NCI-H1092 treated with DMSO at 0.1 percent for 48 hours (cell line): ENCODE measurements around the gene GGNBP2.
"Not testable (repeated sequence)": the region's sequence is repeated elsewhere in the genome, so short reads cannot be mapped to it uniquely, and the experiment has no call there.

ENCODE experiments used
- DNase-seq: peaks from one replicate; lab custom pipeline; 2025; lab: John Stamatoyannopoulos, UW

Gene GGNBP2, protein sequence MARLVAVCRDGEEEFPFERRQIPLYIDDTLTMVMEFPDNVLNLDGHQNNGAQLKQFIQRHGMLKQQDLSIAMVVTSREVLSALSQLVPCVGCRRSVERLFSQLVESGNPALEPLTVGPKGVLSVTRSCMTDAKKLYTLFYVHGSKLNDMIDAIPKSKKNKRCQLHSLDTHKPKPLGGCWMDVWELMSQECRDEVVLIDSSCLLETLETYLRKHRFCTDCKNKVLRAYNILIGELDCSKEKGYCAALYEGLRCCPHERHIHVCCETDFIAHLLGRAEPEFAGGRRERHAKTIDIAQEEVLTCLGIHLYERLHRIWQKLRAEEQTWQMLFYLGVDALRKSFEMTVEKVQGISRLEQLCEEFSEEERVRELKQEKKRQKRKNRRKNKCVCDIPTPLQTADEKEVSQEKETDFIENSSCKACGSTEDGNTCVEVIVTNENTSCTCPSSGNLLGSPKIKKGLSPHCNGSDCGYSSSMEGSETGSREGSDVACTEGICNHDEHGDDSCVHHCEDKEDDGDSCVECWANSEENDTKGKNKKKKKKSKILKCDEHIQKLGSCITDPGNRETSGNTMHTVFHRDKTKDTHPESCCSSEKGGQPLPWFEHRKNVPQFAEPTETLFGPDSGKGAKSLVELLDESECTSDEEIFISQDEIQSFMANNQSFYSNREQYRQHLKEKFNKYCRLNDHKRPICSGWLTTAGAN

DNA sequence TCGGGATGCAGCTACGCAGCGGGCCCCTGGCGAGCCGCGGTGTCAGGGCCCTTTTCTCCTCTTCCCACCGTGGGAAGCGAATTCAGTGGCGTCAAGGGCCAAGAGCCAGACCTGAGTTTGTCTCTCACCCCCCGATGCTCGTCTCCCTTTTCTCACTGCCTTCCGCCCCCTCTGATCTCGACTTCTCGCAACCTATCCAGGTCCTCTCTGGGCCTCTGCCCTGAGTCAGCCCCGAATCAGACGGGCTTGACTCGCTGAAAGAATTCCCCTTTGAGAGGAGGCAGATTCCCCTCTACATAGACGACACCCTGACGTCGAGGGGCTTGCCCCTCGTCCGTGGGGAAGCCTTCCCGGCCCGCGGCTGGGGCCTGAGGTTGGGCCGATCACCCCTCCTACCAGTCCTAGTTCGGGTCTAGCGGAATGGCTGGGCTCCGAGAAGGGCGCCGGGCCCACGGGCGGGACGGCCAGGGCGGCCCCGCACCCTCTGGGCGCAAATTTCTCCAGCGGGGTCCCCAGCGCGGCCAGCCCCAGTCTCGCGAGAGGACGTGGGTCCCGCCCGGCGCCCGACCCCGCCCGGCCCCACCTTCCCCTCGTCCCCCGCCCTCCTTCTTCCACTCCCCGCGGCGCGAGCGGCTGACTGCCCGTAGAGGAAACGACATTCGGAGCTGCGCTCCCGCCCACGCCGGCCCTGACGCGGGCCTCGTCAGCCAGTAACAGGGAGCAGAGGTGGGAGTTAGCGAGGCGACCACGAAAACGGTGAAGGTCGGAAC lies at the start of gene GGNBP2:
Gene GGNBP2, plus strand, starts transcription at position 613 of the 770 bp plus-strand sequence. CDS start 806 bp downstream, outside the sequence.
- DNase-seq, result peak; percentile 92

DNA sequence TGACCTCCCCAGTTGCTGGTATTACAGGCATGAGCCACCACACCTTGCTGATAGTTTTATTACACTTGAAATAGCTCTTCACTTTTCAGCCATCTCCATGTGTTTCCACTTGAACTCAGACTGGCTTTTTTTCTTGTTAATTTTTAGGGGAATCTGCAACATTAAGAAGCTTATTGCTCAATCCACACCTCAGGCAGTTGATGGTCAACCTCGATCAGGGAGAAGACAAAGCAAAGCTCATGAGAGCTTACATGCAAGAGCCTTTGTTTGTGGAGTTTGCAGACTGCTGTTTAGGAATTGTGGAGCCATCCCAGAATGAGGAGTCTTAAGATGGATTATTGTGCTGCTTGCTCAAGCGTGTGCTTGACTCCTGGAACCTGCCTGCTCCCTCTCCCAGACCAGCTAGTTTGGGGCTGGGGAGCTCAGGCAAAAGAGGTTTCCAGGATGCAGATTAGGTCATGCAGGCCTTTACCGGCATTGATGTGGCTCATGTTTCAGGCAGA lies 49.6 kb upstream of the GGNBP2 start:
- no peak for DNase-seq

DNA sequence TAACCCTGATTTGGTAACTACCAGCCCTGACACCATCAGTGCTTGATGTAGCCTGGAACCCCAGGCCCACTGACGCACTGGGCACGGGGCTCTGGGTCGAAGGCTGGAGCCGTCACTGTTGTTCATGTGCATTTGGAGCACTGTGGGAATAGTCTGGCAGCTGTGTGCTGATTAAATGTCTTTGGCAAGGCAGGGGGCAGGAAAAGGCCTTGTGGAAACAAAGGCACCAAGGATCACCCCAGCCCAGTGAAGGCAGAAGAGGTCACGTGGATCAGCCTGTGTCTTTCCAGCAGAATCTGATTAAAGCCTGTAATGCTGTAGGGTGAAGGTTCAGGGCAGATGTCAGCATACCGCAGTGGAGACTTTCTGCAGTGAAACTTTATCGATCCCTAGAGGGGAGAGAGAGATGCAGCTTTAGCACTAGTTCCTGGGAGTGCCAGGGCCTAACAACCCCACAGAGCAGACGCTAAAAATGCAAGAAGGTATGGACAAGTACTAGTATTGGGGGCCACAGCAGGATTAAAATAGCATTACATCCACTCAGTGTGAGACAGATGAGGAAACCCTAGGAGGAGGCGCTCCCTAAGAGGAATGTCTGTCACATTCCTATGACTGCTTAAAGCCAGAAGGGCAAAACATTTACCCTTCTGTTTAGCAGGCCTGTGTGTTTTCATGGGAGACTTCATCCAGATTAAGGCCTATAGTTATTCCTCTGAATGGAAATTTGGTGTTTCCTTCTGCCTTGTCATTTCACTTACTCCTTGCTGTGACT lies 48.5 kb upstream of the GGNBP2 start:
- no peak for DNase-seq

DNA sequence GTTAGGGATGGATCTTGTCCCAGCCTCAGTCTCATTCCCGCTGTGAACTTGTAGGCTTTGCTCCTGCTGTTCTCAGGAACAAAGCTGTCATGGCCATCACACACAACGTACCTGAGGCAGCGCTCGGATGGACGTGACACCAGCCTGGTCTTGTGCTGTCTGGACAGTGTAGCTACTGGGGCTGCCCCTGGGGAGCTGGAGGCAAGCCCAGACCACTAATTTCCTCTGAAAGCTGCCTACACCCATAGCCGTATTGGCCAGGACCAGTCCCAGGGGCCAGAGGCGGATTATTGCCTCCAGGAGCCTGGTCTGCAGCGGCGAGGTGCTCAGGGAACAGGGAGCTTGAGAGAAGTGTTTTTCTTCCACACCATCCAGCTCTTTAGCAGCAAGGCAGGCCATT lies 46.6 kb upstream of the GGNBP2 start:
- DNase-seq, result no peak

DNA sequence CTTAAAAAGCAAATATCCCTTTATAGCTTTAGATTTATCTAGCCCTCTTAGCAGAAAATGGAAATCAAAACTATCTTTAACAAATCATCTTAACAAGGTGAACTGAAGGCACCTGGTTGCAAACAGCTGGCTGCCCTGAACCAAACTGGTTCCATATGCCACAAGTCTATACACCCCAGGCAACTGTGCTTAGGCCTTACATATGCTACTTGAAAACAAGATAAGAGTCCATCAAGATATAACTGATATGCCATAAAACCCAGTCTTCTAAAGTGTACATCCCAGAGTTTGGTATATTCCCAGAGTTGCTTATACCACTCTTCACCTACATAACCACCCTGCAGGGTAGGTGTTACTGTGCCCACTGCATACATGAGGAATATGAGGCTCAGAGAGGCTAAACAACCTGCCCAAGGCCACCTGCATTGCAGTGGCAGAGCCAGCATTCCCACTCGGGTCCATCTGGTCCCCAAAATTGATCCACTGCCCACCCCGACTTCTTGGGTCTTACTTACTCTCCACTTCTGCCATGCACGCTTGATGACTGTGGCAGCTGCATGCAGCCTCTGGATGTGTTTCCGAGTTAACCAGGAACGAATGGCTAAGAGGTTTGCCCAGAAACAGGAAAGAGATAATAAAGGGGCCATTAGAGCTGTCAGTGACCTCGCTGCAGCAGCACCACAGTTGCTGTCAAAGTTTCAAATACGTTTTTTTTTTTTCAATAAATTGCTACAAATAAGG lies 46.0 kb upstream of the GGNBP2 start:
- DNase-seq, result no peak

DNA sequence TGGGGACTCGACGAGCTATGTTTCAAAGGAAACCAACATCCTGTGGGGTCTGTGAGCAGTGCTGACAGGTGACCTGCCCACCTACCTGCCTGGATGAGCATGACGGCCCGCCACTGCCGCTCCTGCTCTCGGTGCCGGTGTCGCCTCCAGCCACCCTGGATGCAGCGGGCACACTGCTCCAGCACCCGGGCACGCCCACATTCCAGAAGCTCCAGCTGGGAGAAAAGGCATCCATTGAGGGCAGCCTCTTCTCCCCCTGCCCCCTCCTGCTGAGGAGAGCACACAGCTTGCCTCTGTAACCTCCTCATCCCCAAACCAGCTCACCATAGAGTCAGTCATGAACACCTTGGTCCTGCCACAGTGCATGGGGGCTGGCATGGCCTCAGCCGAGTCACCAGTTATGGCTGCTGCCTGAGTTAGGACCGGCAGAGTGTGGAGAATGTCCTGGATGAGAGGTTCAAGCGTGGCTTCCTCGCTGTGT lies 43.9 kb upstream of the GGNBP2 start:
- no peak for DNase-seq

DNA sequence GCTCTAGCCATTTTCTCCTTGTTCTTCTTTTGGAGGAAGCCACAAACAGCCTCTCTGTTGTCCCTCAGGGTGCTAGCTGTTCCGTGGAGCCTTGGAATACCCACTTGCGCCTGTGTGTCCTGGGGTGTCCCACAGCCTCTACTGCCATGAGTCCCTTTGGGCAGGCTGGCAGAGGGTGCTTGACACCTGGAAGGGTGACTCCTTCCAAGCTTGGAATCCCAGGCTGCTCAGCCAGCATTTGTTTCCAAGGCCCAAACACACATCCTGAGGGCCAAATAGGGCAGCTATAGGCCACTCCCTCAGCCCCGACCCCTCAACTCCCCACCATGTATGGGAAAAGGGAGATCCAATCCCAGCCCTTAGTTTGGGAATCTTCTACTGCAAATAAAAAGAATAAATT lies 43.4 kb upstream of the GGNBP2 start:
- no peak for DNase-seq

DNA sequence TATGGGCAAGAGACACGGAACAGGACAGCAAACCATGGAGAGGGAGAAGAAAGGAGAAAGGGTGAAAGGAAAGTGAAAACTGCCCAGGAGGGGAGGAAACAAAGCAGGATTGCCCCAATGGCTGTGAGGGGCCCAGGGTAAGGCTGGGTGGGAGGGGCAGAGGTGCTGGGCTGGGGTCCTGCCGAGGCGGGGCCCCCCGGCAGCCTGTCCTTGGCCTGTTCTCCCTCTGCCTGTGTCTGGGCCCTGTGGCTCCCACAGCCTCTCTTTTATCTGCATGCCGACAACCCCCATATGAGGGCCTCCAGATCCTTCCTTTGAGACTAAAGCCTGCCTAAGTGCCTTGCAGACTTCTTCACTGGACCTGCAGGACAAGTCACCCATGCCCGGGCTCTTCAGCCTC lies 42.8 kb upstream of the GGNBP2 start:
- DNase-seq, result no peak

DNA sequence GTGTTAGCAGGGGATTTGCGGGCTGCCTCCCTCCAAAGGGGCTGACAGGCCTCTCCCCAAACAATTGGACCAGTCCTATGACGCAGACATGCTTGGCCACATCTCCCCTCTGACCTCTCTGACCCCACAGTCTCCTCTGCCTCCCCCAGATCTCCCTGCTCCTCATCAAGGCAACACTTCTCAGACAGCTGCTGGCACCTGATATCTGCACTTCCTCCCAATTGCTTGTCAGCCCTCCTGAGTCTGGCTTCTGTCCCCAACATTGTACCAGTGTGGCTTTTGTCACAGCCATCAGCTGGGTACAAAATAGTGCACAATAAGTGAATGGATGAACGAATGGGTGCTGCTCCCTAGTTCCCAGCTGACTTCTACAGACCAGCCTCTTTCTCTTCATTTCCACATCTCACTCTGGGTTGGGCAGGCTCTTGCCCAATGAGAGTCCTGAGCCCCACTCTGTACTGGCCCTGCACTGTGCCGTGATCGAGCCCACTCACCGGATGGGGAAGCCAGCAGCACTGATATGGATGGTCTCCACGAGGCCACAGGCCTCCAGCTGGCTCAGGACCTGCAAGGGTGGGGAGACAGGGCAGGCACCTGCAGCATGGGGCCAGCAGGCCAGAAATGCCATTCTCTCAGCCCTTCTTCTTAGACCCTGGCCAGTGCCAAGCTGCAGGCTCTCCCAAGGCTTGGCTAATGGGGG lies 41.1 kb upstream of the GGNBP2 start:
- no peak for DNase-seq

DNA sequence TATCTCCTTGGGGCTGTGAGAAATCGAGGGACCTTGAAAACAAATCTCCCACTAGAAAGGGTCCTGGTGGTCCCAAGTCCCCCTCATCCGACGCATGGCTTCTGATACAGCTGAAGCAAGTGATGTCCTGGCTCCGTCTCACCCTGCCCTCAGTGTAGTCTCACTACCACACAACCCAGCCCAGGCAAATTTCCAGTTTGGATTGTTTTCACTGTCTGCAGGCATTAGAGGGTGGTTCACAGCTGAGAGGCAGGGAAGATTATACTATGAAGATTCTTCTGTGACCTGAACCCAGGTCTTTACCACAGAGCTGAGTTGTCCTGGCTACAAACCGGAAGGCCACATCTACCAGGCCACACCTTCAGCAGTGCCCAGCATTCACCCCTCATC lies 40.6 kb upstream of the GGNBP2 start:
- DNase-seq, result no peak

DNA sequence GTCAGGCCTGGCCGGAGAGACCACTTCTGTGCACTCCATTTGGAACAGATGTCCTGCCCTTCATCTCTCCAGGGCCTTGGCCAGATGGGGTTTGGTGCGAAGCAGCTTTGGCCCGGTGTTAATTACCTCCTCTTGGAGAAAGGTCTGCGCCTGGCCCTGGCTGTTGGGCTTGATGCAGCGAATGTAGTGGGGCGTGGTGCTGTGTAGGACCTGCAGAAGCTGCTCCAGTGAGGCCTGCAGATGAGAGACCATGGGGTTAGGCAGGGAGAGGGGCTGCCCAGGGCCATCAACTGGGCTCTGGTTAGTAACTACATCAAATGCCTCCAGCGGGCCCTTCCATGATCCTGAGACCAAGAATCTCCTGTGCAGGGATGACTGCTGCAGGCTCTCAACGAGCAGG lies 39.5 kb upstream of the GGNBP2 start:
- DNase-seq, result no peak

DNA sequence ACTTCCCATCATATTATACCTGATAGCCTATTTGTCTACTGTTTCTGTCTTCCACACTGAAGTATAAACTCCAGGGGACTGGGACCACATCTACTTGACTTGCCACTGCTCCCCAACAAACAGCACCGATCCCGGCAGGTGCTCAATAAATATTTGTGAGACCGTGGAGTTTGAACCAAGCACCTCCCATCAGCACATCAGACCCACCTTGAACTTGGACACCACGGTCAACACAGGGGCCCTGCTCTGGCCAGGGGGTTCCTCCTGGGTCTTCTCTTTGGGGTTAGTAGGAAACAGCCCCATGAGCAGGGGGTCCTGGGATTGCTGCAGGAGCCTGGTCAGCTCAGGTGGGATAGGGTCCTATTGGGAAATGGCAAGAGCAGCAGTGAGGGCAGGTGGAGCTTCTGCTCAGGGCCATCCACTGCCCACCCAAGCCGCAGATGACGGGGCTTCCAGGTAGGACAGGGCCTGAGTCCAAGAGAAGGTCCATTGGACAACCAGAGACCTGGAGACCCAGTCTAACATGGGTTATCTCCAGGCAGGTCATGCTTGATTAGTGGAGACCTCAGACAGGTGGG lies 38.4 kb upstream of the GGNBP2 start:
- DNase-seq, result no peak

DNA sequence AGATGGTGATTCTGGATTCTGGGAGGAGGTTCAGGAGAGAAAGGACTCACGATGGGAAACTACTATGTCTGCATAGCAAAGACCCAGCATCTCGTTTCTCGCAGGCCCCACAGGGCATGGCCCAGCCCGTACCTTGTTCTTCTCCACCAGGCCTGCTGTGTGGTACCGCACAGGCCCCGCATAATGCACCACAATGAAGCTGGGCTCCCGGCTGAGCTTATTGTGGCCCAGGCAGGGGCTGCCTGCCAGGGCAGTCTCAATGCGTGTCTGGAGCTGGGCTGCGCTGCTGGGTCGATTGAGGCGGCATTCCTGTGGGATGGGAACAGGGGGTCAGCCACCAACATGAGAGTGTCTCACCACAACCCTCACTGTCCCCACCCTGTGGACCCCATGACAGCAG lies 37.9 kb upstream of the GGNBP2 start:
- no peak for DNase-seq

DNA sequence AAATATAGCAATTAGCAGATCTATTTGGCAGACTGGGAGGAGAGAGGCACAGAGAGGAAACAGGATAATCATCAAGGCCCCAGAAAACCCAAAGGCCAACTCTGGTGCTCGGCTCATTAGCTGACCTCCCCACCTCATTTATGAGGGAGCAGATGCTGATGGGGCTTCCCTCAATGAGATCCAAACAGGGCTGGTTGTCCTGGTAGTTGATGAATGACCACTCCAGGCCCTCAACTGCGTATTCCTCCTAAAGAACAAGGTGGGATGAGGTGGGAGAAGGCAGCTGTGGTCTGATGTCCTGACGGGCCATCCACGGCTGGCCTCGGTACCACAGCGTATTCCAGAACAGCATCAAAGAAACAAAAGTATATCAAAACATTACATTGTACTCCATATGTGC lies 37.5 kb upstream of the GGNBP2 start:
- no peak for DNase-seq

DNA sequence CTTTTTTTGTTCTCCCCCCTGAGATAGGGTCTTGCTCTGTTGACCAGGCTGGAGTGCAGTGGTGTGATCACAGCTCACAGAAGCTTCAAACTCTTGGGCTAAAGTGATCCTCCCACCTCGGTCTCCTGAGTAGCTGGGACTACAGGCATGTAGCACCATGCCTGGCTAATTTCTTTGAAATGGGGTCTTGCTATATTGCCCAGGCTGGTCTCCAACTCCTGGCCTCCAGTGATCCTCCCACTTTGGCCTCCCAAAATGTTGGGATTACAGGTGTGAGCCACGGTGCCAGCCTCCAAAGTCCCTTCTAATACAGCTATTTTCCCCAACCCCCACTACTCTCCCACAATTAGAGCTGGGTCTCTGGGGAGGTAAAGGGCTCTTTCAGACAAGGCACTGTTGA lies 36.3 kb upstream of the GGNBP2 start:
- DNase-seq, result not testable (repeated sequence)

DNA sequence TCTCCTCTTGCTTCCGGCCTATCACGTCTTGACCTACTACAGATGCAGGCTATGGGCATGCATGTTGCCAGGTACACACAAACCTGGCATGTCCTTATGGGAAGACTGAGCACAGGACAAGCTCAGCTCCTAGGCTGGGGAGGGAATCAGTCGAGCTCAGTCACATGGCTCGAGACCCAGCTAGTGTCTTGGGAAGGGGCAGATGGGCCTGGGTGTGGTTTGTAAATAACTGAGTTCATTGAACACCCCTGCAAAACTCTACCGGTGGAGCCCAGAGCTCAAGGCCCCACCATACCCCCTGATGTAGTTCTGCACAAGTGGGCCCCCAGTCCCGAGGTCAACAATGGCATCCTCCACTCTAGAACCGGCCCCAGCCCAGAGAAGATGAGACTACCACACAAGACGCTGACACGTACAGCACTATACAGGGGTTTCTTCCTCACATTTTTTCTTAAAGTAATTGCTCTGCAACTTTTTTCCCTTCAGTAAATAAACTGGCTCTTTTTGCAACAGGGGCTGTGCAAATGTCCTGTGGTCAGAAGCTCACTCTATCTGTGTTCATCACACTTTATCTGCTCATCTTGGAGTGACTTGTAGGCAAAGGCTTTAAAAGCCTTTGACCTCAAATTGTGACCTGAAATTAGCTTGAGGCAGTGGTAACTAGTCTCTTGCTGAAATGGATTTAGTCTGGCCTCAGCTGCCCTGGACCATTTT lies 35.3 kb upstream of the GGNBP2 start:
- no peak for DNase-seq

DNA sequence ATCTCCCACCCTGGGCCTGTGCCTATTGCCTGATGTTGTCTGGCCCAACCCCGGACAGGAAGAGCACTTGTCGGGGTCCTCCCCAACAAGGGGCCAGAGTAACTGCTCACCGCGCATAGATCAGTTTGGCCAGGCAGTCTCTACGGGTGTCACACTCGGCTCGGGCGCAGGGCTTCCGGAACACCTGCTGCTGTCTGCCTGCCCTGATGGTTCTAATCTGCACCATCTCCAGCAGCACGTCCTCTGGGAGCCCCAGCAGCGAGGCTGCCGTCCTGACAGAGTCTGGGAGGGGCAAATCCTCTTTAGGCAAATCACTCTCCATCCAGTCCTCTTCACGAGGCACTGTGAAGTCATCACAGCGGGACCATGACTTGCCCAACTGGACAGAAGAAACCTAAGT lies 34.1 kb upstream of the GGNBP2 start:
- no peak for DNase-seq

DNA sequence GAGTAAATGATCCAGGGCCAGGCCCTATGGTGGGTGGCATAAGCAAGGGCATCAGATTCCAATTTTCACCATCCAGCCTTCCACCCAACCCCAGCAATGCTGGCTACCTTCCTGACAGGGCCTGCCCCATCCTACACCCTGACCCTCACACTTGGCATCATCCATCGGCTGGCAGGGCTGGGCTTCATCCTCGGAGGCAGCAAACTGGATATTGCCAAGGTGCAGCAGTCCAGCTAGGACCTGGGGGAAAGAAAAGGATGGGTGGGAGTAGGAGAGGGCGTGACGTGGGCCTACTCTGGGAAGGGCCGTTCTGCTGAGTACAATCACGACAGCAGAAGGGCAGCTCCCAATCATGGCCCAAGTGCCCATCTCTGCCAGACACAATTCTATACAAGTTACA lies 33.5 kb upstream of the GGNBP2 start:
- DNase-seq, result no peak

DNA sequence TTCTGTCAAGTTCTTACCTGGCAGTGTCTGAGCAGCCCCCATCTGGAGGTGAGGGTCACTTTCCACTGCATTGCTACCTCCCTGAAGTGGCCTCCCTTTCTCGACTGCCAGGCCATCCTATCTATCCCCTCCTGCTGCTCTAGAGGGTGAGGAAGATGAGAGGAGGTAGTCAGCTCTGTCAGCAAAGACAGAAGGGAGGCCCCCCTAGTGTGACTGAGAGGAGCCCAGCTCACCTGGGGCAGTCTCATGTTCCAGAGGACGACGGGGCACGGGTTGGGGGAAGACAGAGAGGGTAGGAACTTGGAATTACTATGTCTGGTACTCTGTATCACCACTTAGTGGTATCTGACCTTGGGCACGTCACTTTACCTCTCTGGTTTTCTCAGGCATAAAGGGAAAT lies 32.1 kb upstream of the GGNBP2 start:
- no peak for DNase-seq
